K562 (cell line): Measurements from ENCODE around the gene UBE2H. TPM values are rescaled to one million over a fixed set of nuclear protein-coding genes. Genes with fewer than 3 reads are reported as not detected.

Experiments
- BRCA1 ChIP-seq, 2 experiments: fragments of 450-650 bp in 1 of 2; sonication (generic) in 1 of 2; formaldehyde crosslinking in 1 of 2; IDR thresholded peaks; 2 replicates each; pipeline versions ENCODE4 v1.5.0 to v1.6.1; 2017 to 2020; ENCODE audit warnings: mild to moderate bottlenecking in 1 of 2, missing genetic modification reagents in 1 of 2
- C11orf30 ChIP-seq: fragments of 450-650 bp; IDR thresholded peaks from 2 replicates; pipeline ENCODE4 v1.6.1; 2016; ENCODE audit warnings: low read depth, mild to moderate bottlenecking
- CXXC5 ChIP-seq: fragments of 250-450 bp; sonication (Bioruptor Pico); IDR thresholded peaks from 2 replicates; pipeline ENCODE4 v1.8.0; 2022; ENCODE audit warnings: inconsistent platforms, mild to moderate bottlenecking, moderate library complexity
- ELF1 ChIP-seq: fragments of 200-800 bp; sonication (Bioruptor generic); IDR thresholded peaks from 2 replicates; pipeline ENCODE4 v1.6.1; 2016; ENCODE audit warnings: missing genetic modification characterization, missing compliant biosample characterization
- ETV6 ChIP-seq, 3 experiments: fragments of 150-350 bp in 1 of 3; sonication (generic) in 1 of 3; formaldehyde crosslinking in 1 of 3; IDR thresholded peaks; 2 replicates each; pipeline versions ENCODE4 v1.6.1 to v1.8.0; 2014 to 2022; ENCODE audit warnings: borderline replicate concordance in 2 of 3, low read depth in 2 of 3, antibody characterized with exemption in 1 of 3, low read length in 1 of 3, mild to moderate bottlenecking in 1 of 3, missing genetic modification reagents in 1 of 3
- NCOA1 ChIP-seq: fragments of 450-650 bp; IDR thresholded peaks from 2 replicates; pipeline ENCODE4 v1.6.1; 2016; ENCODE audit warnings: low read depth
- POLR2A ChIP-seq: fragments of 450-650 bp; conservative IDR thresholded peaks from 2 replicates; pipeline ENCODE4 v1.6.1; 2016
- PPARD ChIP-seq: fragments of 250-450 bp; sonication (Bioruptor Pico); IDR thresholded peaks from 2 replicates; pipeline ENCODE4 v1.8.0; 2022; ENCODE audit warnings: inconsistent platforms, mild to moderate bottlenecking, moderate library complexity
- RBM39 ChIP-seq: fragments of 200-400 bp; formaldehyde crosslinking; optimal IDR thresholded peaks from 2 replicates; pipeline ENCODE3; 2018; ENCODE audit warnings: low read depth, low read length
- SMAD4 ChIP-seq: fragments of 250-450 bp; sonication (Bioruptor Pico); conservative IDR thresholded peaks from 2 replicates; pipeline ENCODE4 v1.8.0; 2021; ENCODE audit warnings: inconsistent platforms, mild to moderate bottlenecking, moderate library complexity
- SMARCA4 ChIP-seq: fragments of 450-650 bp; IDR thresholded peaks from 2 replicates; pipeline ENCODE4 v1.6.1; 2016
- SMARCB1 ChIP-seq: IDR thresholded peaks from 2 replicates; pipeline ENCODE4 v1.6.1; 2011; ENCODE audit warnings: improper control_type of control experiment, low read depth; ENCODE audit not compliant: insufficient read length
- SMC3 ChIP-seq: conservative IDR thresholded peaks from 2 replicates; pipeline ENCODE4 v1.6.1; 2011; ENCODE audit warnings: low read depth, low read length, improper control_type of control experiment; ENCODE audit not compliant: insufficient read depth
- TARDBP ChIP-seq: fragments of 450-650 bp; IDR thresholded peaks from 2 replicates; pipeline ENCODE4 v1.6.1; 2016
- TGIF2 ChIP-seq: sonication (generic); formaldehyde crosslinking; IDR thresholded peaks from 2 replicates; pipeline ENCODE4 v1.8.1; 2022; ENCODE audit warnings: mild to moderate bottlenecking, missing genetic modification reagents, moderate library complexity
- ZNF175 ChIP-seq: fragments of 200-800 bp; sonication (Bioruptor generic); IDR thresholded peaks from 2 replicates; pipeline ENCODE4 v1.6.1; 2016; ENCODE audit warnings: low read depth, mild to moderate bottlenecking, missing genetic modification characterization, missing compliant biosample characterization
- ZNF668 ChIP-seq: fragments of 250-450 bp; sonication (Bioruptor Pico); IDR thresholded peaks from 2 replicates; pipeline ENCODE4 v1.8.0; 2022; ENCODE audit warnings: mild to moderate bottlenecking, inconsistent platforms
- ZSCAN32 ChIP-seq: fragments of 450-650 bp; formaldehyde crosslinking; IDR thresholded peaks from 2 replicates; pipeline ENCODE4 v1.4.0; 2020; ENCODE audit warnings: mild to moderate bottlenecking, moderate library complexity
- polyA plus RNA-seq, 8 experiments: library from polyadenylated mRNA; depleted of rRNA in 4 of 8; stranded (reverse) in 5 of 8; unstranded in 3 of 8; fragments of >200 nt; fragmentation: Nextera tagmentation in 2 of 8; fragmentation: Illumina TruSeq in 1 of 8; extraction: Ambion mirVana in 2 of 8; extraction: Trizol in 1 of 8; gene quantifications; 2 replicates each; pipeline versions ENCODE4 v1.2.1 to v1.2.3, GENCODE V29; 2011 to 2014; ENCODE audit warnings: inconsistent platforms in 1 of 8, missing spikeins in 1 of 8
- total RNA-seq, 7 experiments: library from RNA; depleted of rRNA in 6 of 7; stranded (reverse); fragments of >200 nt in 6 of 7; fragmentation: Illumina TruSeq in 2 of 7; extraction: Trizol in 2 of 7; gene quantifications; 2 replicates each; pipeline versions ENCODE4 v1.2.1 to v1.2.3, GENCODE V29; 2011 to 2021; ENCODE audit warnings: low replicate concordance in 1 of 7
- TF ChIP-seq, protein P1 (sequence below): fragments of 250-450 bp; sonication (Bioruptor Pico); IDR thresholded peaks from 2 replicates; pipeline ENCODE4 v1.9.0; 2021; ENCODE audit warnings: mild to moderate bottlenecking, inconsistent platforms
- TF ChIP-seq, protein P2 (sequence below), 2 experiments: IDR thresholded peaks; 2 replicates each; pipeline ENCODE4 v1.6.1; 2011; ENCODE audit warnings: borderline replicate concordance in 1 of 2, control low read depth in 1 of 2, low read depth in 1 of 2, low read length in 1 of 2, mild to moderate bottlenecking in 1 of 2, mixed read lengths in 1 of 2, moderate library complexity in 1 of 2; ENCODE audit not compliant: insufficient read depth in 1 of 2, insufficient read length in 1 of 2, poor library complexity in 1 of 2, severe bottlenecking in 1 of 2; ENCODE audit errors: extremely low read depth in 1 of 2
- TF ChIP-seq, protein P3 (sequence below), 3 experiments: IDR thresholded peaks in 2 of 3; conservative IDR thresholded peaks in 1 of 3; 2 replicates each; pipeline ENCODE4 v1.5.1; 2011 to 2012; ENCODE audit warnings: low read length in 3 of 3, mild to moderate bottlenecking in 3 of 3, control low read depth in 2 of 3, improper control_type of control experiment in 1 of 3, inconsistent platforms in 1 of 3, low read depth in 1 of 3, mixed read lengths in 1 of 3, moderate library complexity in 1 of 3; ENCODE audit not compliant: insufficient read depth in 2 of 3

The UBE2H gene
- total and polyA plus RNA-seq, 9 of the 15 experiments (the other 6 are each of a cell fraction or from before 2014, with no cell fraction given), result 6.3 to 33.0 (median 13.3) TPM

DNA sequence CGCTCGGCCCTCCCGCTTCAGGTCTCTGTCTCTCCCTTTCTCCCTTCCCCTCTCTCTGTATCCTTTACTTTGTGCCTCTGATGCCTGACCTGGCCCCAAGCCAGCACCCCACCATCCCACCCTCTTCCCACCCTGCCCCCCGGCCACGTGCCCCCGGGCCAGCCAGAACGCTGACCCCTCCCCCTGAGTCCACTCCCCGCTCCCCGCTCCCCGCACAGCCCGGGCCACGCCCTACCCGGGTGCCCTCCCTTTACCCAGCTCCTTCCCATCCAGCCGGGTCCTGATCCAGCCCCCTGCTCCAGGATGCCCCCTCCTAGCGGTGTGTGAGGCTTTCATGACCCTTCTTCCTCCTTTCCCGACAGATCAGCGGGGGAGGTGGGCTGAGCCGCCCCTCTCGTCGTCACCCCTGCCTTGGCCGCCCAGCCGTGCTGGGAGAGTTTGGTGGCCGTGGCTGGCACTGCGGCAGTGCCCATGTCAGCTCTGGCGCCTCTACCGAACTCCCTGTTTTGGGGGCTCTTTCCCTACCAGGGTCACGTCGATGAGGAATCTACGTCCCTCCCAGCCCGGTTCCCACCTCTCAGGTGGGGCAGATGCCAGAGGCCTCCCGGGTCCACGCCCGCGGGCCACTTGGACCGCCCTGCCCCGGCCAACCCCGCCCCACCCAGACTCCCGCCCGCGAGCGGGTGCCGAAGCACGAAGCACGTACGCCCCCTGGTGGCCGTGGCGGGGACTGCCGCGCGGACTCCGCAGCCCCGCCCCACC is 127.4 kb downstream of the UBE2H start (continued):
- TF ChIP-seq BRCA1 (IDR thresholded peaks at IDR 0.05), result no peak
- no peak for TF ChIP-seq BRCA1 (CRISPR knock-in tag; IDR thresholded peaks at IDR 0.05)
- TF ChIP-seq SMAD4 (CRISPR knock-in tag), result 0 out of 2 replicates have a peak, but pooled peaks have one; percentile 6
- TF ChIP-seq ZNF175 (CRISPR knock-in tag), result no peak
- TF ChIP-seq POLR2A, result no peak
- no peak for TF ChIP-seq PPARD (CRISPR knock-in tag)
- TF ChIP-seq SMARCA4, result no peak
- TF ChIP-seq RBM39, result no peak
- TF ChIP-seq SMC3, result peak; percentile 87
- TF ChIP-seq NCOA1, result no peak
- TF ChIP-seq, protein P1, sequence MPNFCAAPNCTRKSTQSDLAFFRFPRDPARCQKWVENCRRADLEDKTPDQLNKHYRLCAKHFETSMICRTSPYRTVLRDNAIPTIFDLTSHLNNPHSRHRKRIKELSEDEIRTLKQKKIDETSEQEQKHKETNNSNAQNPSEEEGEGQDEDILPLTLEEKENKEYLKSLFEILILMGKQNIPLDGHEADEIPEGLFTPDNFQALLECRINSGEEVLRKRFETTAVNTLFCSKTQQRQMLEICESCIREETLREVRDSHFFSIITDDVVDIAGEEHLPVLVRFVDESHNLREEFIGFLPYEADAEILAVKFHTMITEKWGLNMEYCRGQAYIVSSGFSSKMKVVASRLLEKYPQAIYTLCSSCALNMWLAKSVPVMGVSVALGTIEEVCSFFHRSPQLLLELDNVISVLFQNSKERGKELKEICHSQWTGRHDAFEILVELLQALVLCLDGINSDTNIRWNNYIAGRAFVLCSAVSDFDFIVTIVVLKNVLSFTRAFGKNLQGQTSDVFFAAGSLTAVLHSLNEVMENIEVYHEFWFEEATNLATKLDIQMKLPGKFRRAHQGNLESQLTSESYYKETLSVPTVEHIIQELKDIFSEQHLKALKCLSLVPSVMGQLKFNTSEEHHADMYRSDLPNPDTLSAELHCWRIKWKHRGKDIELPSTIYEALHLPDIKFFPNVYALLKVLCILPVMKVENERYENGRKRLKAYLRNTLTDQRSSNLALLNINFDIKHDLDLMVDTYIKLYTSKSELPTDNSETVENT, result peak; percentile 76; the same call in 1 of the 2 replicates
- TF ChIP-seq, protein P2, sequence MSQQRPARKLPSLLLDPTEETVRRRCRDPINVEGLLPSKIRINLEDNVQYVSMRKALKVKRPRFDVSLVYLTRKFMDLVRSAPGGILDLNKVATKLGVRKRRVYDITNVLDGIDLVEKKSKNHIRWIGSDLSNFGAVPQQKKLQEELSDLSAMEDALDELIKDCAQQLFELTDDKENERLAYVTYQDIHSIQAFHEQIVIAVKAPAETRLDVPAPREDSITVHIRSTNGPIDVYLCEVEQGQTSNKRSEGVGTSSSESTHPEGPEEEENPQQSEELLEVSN (IDR thresholded peaks at IDR 0.05; ENCODE audit: borderline replicate concordance in 1 of 2, extremely low read depth in 1 of 2, insufficient read depth in 1 of 2, insufficient read length in 1 of 2, low read depth in 1 of 2, low read length in 1 of 2, poor library complexity in 1 of 2, severe bottlenecking in 1 of 2), result peak; percentile 36 to 85
- TF ChIP-seq TARDBP, result no peak
- TF ChIP-seq CXXC5 (CRISPR knock-in tag), result no peak
- no peak for TF ChIP-seq C11orf30
- TF ChIP-seq ETV6 (IDR thresholded peaks at IDR 0.05; ENCODE audit: borderline replicate concordance in 1 of 2, low read depth in 2 of 2, low read length in 1 of 2), result no peak
- no peak for TF ChIP-seq ETV6 (CRISPR knock-in tag; IDR thresholded peaks at IDR 0.05; ENCODE audit: borderline replicate concordance)
- TF ChIP-seq ZNF668 (CRISPR knock-in tag), result no peak
- TF ChIP-seq TGIF2 (CRISPR knock-in tag), result no peak
- TF ChIP-seq ELF1, result no peak
- TF ChIP-seq, protein P3, sequence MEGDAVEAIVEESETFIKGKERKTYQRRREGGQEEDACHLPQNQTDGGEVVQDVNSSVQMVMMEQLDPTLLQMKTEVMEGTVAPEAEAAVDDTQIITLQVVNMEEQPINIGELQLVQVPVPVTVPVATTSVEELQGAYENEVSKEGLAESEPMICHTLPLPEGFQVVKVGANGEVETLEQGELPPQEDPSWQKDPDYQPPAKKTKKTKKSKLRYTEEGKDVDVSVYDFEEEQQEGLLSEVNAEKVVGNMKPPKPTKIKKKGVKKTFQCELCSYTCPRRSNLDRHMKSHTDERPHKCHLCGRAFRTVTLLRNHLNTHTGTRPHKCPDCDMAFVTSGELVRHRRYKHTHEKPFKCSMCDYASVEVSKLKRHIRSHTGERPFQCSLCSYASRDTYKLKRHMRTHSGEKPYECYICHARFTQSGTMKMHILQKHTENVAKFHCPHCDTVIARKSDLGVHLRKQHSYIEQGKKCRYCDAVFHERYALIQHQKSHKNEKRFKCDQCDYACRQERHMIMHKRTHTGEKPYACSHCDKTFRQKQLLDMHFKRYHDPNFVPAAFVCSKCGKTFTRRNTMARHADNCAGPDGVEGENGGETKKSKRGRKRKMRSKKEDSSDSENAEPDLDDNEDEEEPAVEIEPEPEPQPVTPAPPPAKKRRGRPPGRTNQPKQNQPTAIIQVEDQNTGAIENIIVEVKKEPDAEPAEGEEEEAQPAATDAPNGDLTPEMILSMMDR (IDR thresholded peaks at IDR 0.05 in 2 of 3, conservative IDR thresholded peaks at IDR 0.05 in 1 of 3; ENCODE audit: insufficient read depth in 2 of 3, low read depth in 1 of 3, low read length in 3 of 3), result peak in 2 of 3 experiments; percentile 82 to 90; a peak in 5 of 6 replicates
- TF ChIP-seq SMARCB1, result no peak
- no peak for TF ChIP-seq ZSCAN32 (CRISPR knock-in tag)
